H1 (cell line): ENCODE results near the gene TMED10. TPM values are rescaled to one million over a fixed set of nuclear protein-coding genes. Genes with fewer than 3 reads are reported as not detected.

ENCODE experiments used
- CTCF ChIA-PET: fragments of 300-600 bp; sonication (Branson Sonifier 250); formaldehyde crosslinking; loops from one replicate; lab custom pipeline; 2021; ENCODE audit not compliant: partially characterized antibody; lab: Charles Lee
- POLR2A ChIA-PET: fragments of 300-600 bp; sonication (Branson Sonifier 250); formaldehyde crosslinking; loops from one replicate; lab custom pipeline; 2021; ENCODE audit warnings: inconsistent platforms; ENCODE audit not compliant: partially characterized antibody; lab: Charles Lee
- DNase-seq, 2 experiments: peaks; one replicate each; pipeline versions ENCODE4 v3.0.0 to v3.0.0-alpha.2; 2010 to 2022; ENCODE audit warnings: low spot score in 2 of 2, low read depth in 1 of 2, mixed read lengths in 1 of 2
- FAIRE-seq: peaks from 2 replicates; lab custom pipeline; 2011; peaks lifted over from hg19 to GRCh38; lab: Jason Lieb, UNC
- H2AFZ ChIP-seq: 2 replicates; pipeline ENCODE4 v1.8.1; 2012; ENCODE audit warnings: low read length, inconsistent platforms
- H2AK5ac ChIP-seq: 2 replicates; pipeline ENCODE4 v1.6.1; 2013; ENCODE audit warnings: low read depth, low read length
- H2BK120ac ChIP-seq: replicated peaks from 2 replicates; pipeline ENCODE3; 2013; ENCODE audit warnings: low read depth, low read length, inconsistent platforms
- H2BK12ac ChIP-seq: 2 replicates; pipeline ENCODE4 v1.6.1; 2013; ENCODE audit warnings: low read depth, low read length
- H2BK15ac ChIP-seq: 2 replicates; pipeline ENCODE4 v1.6.1; 2013; ENCODE audit warnings: low read length
- H2BK20ac ChIP-seq: 2 replicates; pipeline ENCODE4 v1.6.1; 2013; ENCODE audit warnings: low read length
- H2BK5ac ChIP-seq: 2 replicates; pipeline ENCODE4 v1.6.1; 2013; ENCODE audit warnings: low read depth, low read length
- H3K14ac ChIP-seq: 2 replicates; pipeline ENCODE4 v1.6.1; 2013; ENCODE audit warnings: inconsistent platforms; ENCODE audit not compliant: insufficient read length
- H3K18ac ChIP-seq: 2 replicates; pipeline ENCODE4 v1.6.1; 2013; ENCODE audit warnings: low read length; ENCODE audit errors: extremely low read depth
- H3K23ac ChIP-seq: 2 replicates; pipeline ENCODE4 v1.6.1; 2013; ENCODE audit warnings: inconsistent platforms; ENCODE audit not compliant: insufficient read length
- H3K23me2 ChIP-seq: 2 replicates; pipeline ENCODE4 v1.6.1; 2013; ENCODE audit warnings: low read depth, low read length
- H3K27ac ChIP-seq: 2 replicates; pipeline ENCODE4 v1.6.1; 2011; ENCODE audit warnings: low read depth, low read length, inconsistent platforms
- H3K27me3 ChIP-seq, 4 experiments: replicated peaks in 1 of 4; 1 replicate in 1 of 4; 2 replicates in 3 of 4; pipeline versions ENCODE4 v1.6.1 to v1.8.1; 2011 to 2013; ENCODE audit warnings: low read length in 3 of 4, mild to moderate bottlenecking in 3 of 4, inconsistent platforms in 2 of 4, mixed read lengths in 2 of 4, moderate library complexity in 1 of 4; ENCODE audit not compliant: control insufficient read depth in 3 of 4, insufficient read depth in 3 of 4; ENCODE audit errors: extremely low read depth in 1 of 4
- H3K36me3 ChIP-seq, 4 experiments: 2 replicates each; pipeline versions ENCODE4 v1.6.1 to v1.8.1; 2011 to 2013; ENCODE audit warnings: mild to moderate bottlenecking in 4 of 4, low read length in 3 of 4, moderate library complexity in 2 of 4, control low read depth in 1 of 4, inconsistent platforms in 1 of 4; ENCODE audit not compliant: insufficient read depth in 4 of 4, control insufficient read depth in 2 of 4
- H3K4ac ChIP-seq: replicated peaks from 2 replicates; pipeline ENCODE3; 2013; ENCODE audit warnings: low read length, low read depth, mixed read lengths, inconsistent platforms; ENCODE audit not compliant: insufficient read length
- H3K4me1 ChIP-seq, 4 experiments: replicated peaks in 1 of 4; 1 replicate in 1 of 4; 2 replicates in 3 of 4; pipeline versions ENCODE4 v1.6.1 to v1.8.1; 2011 to 2013; ENCODE audit warnings: low read length in 3 of 4, inconsistent platforms in 2 of 4, mixed read lengths in 1 of 4; ENCODE audit not compliant: insufficient read depth in 4 of 4, control insufficient read depth in 3 of 4
- H3K4me2 ChIP-seq, 2 experiments: 2 replicates each; pipeline versions ENCODE4 v1.6.1 to v1.8.1; 2011 to 2013; ENCODE audit warnings: low read depth in 2 of 2, low read length in 2 of 2, control low read depth in 1 of 2, inconsistent platforms in 1 of 2, mild to moderate bottlenecking in 1 of 2; ENCODE audit not compliant: insufficient read depth in 1 of 2
- H3K4me3 ChIP-seq, 4 experiments: fragments of 200-600, 300-600 bp in 1 of 4; sonication (generic), shearing (Covaris generic), sonication (Bioruptor Twin) in 1 of 4; 2 replicates each; pipeline versions ENCODE4 v1.5.1 to v1.8.1; 2011 to 2016; ENCODE audit warnings: low read length in 4 of 4, low read depth in 3 of 4, control low read depth in 2 of 4, inconsistent platforms in 2 of 4, mild to moderate bottlenecking in 2 of 4, mixed read lengths in 1 of 4, moderate library complexity in 1 of 4; ENCODE audit not compliant: insufficient read depth in 2 of 4; ENCODE audit errors: extremely low read depth in 1 of 4
- H3K56ac ChIP-seq: replicated peaks from 2 replicates; pipeline ENCODE3; 2013; ENCODE audit warnings: low read depth, mild to moderate bottlenecking, mixed read lengths, low read length, inconsistent platforms; ENCODE audit not compliant: insufficient read length
- H3K79me1 ChIP-seq: 2 replicates; pipeline ENCODE4 v1.6.1; 2013; ENCODE audit warnings: low read depth, low read length, control low read depth
- H3K79me2 ChIP-seq, 2 experiments: 2 replicates each; pipeline versions ENCODE4 v1.6.1 to v1.8.1; 2012 to 2013; ENCODE audit warnings: low read length in 2 of 2, mild to moderate bottlenecking in 2 of 2, inconsistent platforms in 1 of 2; ENCODE audit not compliant: insufficient read depth in 2 of 2, control insufficient read depth in 1 of 2
- H3K9ac ChIP-seq, 4 experiments: replicated peaks in 1 of 4; 1 replicate in 1 of 4; 2 replicates in 3 of 4; pipeline versions ENCODE4 v1.6.1 to v1.8.1; 2011 to 2013; ENCODE audit warnings: low read depth in 3 of 4, low read length in 3 of 4, control low read depth in 2 of 4, mild to moderate bottlenecking in 2 of 4, moderate library complexity in 2 of 4, inconsistent platforms in 1 of 4; ENCODE audit errors: extremely low read depth in 1 of 4
- H3K9me3 ChIP-seq, 2 experiments: 2 replicates each; pipeline versions ENCODE4 v1.6.1 to v1.8.1; 2012 to 2013; ENCODE audit warnings: mild to moderate bottlenecking in 2 of 2, moderate library complexity in 2 of 2, control low read depth in 1 of 2, inconsistent platforms in 1 of 2, low read depth in 1 of 2, low read length in 1 of 2, mixed read lengths in 1 of 2; ENCODE audit not compliant: insufficient read depth in 2 of 2
- H4K20me1 ChIP-seq, 2 experiments: replicated peaks in 1 of 2; 2 replicates each; pipeline versions ENCODE3 to v1.8.1; 2011 to 2013; ENCODE audit warnings: inconsistent platforms in 2 of 2, low read length in 2 of 2, mild to moderate bottlenecking in 1 of 2; ENCODE audit not compliant: insufficient read depth in 2 of 2, control insufficient read depth in 1 of 2
- H4K5ac ChIP-seq: 2 replicates; pipeline ENCODE4 v1.6.1; 2013; ENCODE audit warnings: low read length, low read depth, mixed read lengths, inconsistent platforms; ENCODE audit not compliant: insufficient read length
- H4K8ac ChIP-seq: 2 replicates; pipeline ENCODE4 v1.8.0; 2013; ENCODE audit warnings: mild to moderate bottlenecking, moderate library complexity, low read length, inconsistent platforms; ENCODE audit not compliant: insufficient read depth; ENCODE audit errors: extremely low read depth
- H4K91ac ChIP-seq: replicated peaks from 2 replicates; pipeline ENCODE3; 2013; ENCODE audit warnings: low read length, mixed read lengths, inconsistent platforms; ENCODE audit not compliant: insufficient read length
- BRCA1 ChIP-seq: IDR thresholded peaks from 2 replicates; pipeline ENCODE4 v1.6.1; 2012; ENCODE audit warnings: low read depth, low read length, improper control_type of control experiment
- CEBPB ChIP-seq: IDR thresholded peaks from 2 replicates; pipeline ENCODE4 v1.6.1; 2012; ENCODE audit warnings: low read depth, low read length
- CTBP2 ChIP-seq: IDR thresholded peaks from 2 replicates; pipeline ENCODE4 v1.7.0; 2011; ENCODE audit warnings: borderline replicate concordance, mild to moderate bottlenecking, moderate library complexity, mixed read lengths, low read length; ENCODE audit not compliant: insufficient read depth, insufficient read length
- EGR1 ChIP-seq: IDR thresholded peaks from 2 replicates; pipeline ENCODE4 v1.6.1; 2011; ENCODE audit warnings: low read depth, low read length, borderline replicate concordance
- EP300 ChIP-seq, 2 experiments: IDR thresholded peaks; 1 replicate in 1 of 2; 2 replicates in 1 of 2; pipeline ENCODE4 v1.6.1; 2011 to 2012; ENCODE audit warnings: low read depth in 2 of 2, low read length in 2 of 2, mild to moderate bottlenecking in 2 of 2, borderline replicate concordance in 1 of 2, inconsistent platforms in 1 of 2, moderate library complexity in 1 of 2
- HDAC6 ChIP-seq: IDR thresholded peaks from one replicate; pipeline ENCODE4 v1.7.1; 2012; ENCODE audit warnings: low read depth, mild to moderate bottlenecking, inconsistent platforms, low read length, moderate library complexity
- KDM5A ChIP-seq: fragments of 200-600 bp; IDR thresholded peaks from 2 replicates; pipeline ENCODE4 v1.7.1; 2012; ENCODE audit warnings: mild to moderate bottlenecking, low read length, inconsistent platforms, mixed read lengths
- RAD21 ChIP-seq, 2 experiments: IDR thresholded peaks in 1 of 2; conservative IDR thresholded peaks in 1 of 2; 2 replicates each; pipeline ENCODE4 v1.6.1; 2011; ENCODE audit warnings: low read depth in 2 of 2, low read length in 2 of 2, improper control_type of control experiment in 1 of 2, inconsistent platforms in 1 of 2, mild to moderate bottlenecking in 1 of 2, moderate library complexity in 1 of 2
- RXRA ChIP-seq: IDR thresholded peaks from 2 replicates; pipeline ENCODE4 v1.6.1; 2011; ENCODE audit warnings: low read depth, mild to moderate bottlenecking, low read length, moderate library complexity; ENCODE audit not compliant: insufficient read depth
- SIRT6 ChIP-seq: IDR thresholded peaks from one replicate; pipeline ENCODE4 v1.7.1; 2012; ENCODE audit warnings: low read length, inconsistent platforms
- SP2 ChIP-seq: IDR thresholded peaks from 2 replicates; pipeline ENCODE4 v1.6.1; 2012; ENCODE audit warnings: mild to moderate bottlenecking, low read length, inconsistent platforms
- SUZ12 ChIP-seq: fragments of 200-600 bp; sonication (generic); IDR thresholded peaks from 2 replicates; pipeline ENCODE4 v1.6.1; 2012; ENCODE audit warnings: mild to moderate bottlenecking, inconsistent platforms, low read length, moderate library complexity, mixed read lengths
- WGBS, 2 experiments: shearing (Covaris generic) in 1 of 2; methylation state at CpG; one replicate each; pipeline versions ENCODE4 v1.1.6 to v1.1.7; 2013 to 2015; ENCODE audit warnings: low lambda C conversion rate in 2 of 2, mixed read lengths in 2 of 2, inconsistent platforms in 1 of 2, low coverage in 1 of 2, missing lambda C conversion rate in 1 of 2; ENCODE audit not compliant: insufficient replicate concordance in 2 of 2, insufficient coverage in 1 of 2, insufficient read length in 1 of 2; ENCODE audit errors: extremely low coverage in 1 of 2, missing lambda C conversion rate in 1 of 2; 5-methylcytosine and 5-hydroxymethylcytosine counted together
- polyA plus RNA-seq, 7 experiments: library from polyadenylated mRNA; depleted of rRNA in 3 of 7; stranded (reverse) in 5 of 7; unstranded in 2 of 7; fragments of >200 nt in 5 of 7; fragments of 200-250 nt in 2 of 7; gene quantifications; 1 replicate in 5 of 7; 2 replicates in 1 of 7; 4 replicates in 1 of 7; pipeline versions ENCODE4 v1.2.1 to v1.2.3, GENCODE V29; 2011 to 2013; ENCODE audit warnings: missing spikeins in 2 of 7, mixed read lengths in 2 of 7
- total RNA-seq: library from RNA; stranded (reverse); fragmentation: NEBNext Ultra II Directional; extraction: Animal tissue kit (Norgen Biotek cat#: 25700); gene quantifications from 2 replicates; pipeline ENCODE4 v1.2.1, GENCODE V29; 2021

Gene TMED10
- total and polyA plus RNA-seq, 2 of the 8 experiments (the other 6 are each of a cell fraction or from before 2014, with no cell fraction given), result 218 to 250 TPM

GRCh38 chr14:75151851-75152250 lies 24.6 kb downstream of the TMED10 start:
- Histone ChIP-seq H2AFZ (no peak overlapping the region), H4K5ac (no peak overlapping the region), H2BK120ac (no peak overlapping the region), H2BK15ac (no peak overlapping the region), H3K79me1 (no peaks in the 10 kb centered on the region; the same call in 1 of the 2 replicates), H2BK20ac (no peak overlapping the region), H3K27ac (no peak overlapping the region), H3K79me2 (peaks cover 4 to 21% of the 10 kb centered on the region in 2 experiments; a peak in 3 of 4 replicates), H3K9ac (no peak overlapping the region), H3K14ac (no peak overlapping the region), H3K23me2 (no peaks in the 10 kb centered on the region), H3K4ac (no peak overlapping the region), H3K56ac (no peak overlapping the region), H3K4me2 (no peak overlapping the region), H3K36me3 (peaks cover 0 to 6% (median 0%) of the 10 kb centered on the region in 4 experiments; a peak in 2 of 8 replicates), H2BK12ac (no peak overlapping the region), H3K18ac (no peak overlapping the region), H2AK5ac (no peak overlapping the region), H4K20me1 (peaks cover 0 to 3% of the 10 kb centered on the region in 2 experiments), H2BK5ac (no peak overlapping the region), H3K4me1 (peaks cover 0 to 5% (median 1%) of the 10 kb centered on the region in 4 experiments; a peak in 3 of 7 replicates), H4K91ac (no peak overlapping the region), H3K27me3 (no peaks in the 10 kb centered on the region), H3K4me3 (no peak overlapping the region), H3K9me3 (no peaks in the 10 kb centered on the region), H3K23ac (no peak overlapping the region), H4K8ac (no peak overlapping the region)
- DNase-seq (no peak), FAIRE-seq (no peak)
- CTCF ChIA-PET, result no interaction called here
- POLR2A ChIA-PET, result no interaction called here
- TF ChIP-seq RAD21 (IDR thresholded peaks at IDR 0.05 in 1 of 2, conservative IDR thresholded peaks at IDR 0.05 in 1 of 2; ENCODE audit: low read depth in 2 of 2, low read length in 2 of 2) (no peak), CTBP2 (no peak), EP300 (IDR thresholded peaks at IDR 0.05; ENCODE audit: borderline replicate concordance in 1 of 2, low read depth in 2 of 2, low read length in 2 of 2) (no peak), HDAC6 (no peak), RXRA (no peak), KDM5A (no peak), SP2 (no peak), SIRT6 (no peak), BRCA1 (no peak), EGR1 (no peak), SUZ12 (no peak), CEBPB (no peak)
- WGBS, 2 experiments, result 86% methylated on average over 1 of the region's 1 CpG; no CpG with 5 or more reads in 1 of the 2 experiments
